ENCODE data around the gene PEAR1.

The PEAR1 gene, protein sequence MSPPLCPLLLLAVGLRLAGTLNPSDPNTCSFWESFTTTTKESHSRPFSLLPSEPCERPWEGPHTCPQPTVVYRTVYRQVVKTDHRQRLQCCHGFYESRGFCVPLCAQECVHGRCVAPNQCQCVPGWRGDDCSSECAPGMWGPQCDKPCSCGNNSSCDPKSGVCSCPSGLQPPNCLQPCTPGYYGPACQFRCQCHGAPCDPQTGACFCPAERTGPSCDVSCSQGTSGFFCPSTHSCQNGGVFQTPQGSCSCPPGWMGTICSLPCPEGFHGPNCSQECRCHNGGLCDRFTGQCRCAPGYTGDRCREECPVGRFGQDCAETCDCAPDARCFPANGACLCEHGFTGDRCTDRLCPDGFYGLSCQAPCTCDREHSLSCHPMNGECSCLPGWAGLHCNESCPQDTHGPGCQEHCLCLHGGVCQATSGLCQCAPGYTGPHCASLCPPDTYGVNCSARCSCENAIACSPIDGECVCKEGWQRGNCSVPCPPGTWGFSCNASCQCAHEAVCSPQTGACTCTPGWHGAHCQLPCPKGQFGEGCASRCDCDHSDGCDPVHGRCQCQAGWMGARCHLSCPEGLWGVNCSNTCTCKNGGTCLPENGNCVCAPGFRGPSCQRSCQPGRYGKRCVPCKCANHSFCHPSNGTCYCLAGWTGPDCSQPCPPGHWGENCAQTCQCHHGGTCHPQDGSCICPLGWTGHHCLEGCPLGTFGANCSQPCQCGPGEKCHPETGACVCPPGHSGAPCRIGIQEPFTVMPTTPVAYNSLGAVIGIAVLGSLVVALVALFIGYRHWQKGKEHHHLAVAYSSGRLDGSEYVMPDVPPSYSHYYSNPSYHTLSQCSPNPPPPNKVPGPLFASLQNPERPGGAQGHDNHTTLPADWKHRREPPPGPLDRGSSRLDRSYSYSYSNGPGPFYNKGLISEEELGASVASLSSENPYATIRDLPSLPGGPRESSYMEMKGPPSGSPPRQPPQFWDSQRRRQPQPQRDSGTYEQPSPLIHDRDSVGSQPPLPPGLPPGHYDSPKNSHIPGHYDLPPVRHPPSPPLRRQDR

DNA sequence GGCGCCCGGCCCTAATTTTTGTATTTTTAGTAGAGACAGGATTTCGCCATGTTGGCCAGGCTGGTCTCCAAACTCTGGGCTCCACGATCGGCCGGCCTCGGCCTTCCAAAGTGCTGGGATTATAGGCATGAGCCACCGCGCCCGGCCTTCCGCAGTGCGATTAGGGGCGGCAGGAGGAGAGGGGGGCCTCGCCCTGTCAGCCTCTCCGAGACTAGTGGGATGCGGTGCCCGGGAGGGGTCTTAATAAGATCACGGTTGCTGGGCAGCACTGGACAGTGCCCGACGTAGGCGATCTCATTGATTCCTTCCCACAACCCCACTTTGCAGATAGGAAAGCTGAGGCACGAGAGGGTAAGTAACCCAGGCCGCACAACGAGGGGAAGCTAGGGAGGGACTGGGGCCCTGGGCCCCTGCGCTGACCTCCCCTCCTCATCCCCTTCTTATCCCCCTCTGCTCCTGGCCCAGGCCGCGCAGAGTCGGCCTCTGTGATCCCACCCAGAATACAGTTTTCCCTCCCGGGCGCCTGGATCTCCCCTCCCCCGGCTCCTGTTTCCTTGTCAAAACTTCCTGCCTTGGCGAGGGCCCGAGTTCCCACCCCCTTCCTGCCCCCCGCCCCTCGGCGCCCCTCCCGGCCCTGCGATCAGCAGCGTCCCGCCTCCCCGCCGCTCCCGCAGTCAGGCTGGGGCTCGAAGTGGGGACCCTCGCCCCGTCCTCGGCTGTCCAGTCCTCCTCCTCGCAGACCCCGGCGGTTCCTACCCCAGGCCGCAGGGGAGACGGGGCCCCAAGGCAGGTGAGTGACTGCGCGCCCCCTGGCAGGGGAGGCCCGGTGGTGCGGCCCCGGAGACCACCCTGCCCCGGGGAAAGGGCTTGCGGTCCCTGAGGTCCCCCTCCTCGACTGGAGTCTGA lies at the start of gene PEAR1:
Gene PEAR1 (plus strand): TSS at position 671 of the 906 bp plus-strand sequence. CDS start 10,209 bp downstream, outside the sequence.
- Histone ChIP-seq H3K9me3 (ENCODE audit: control insufficient read depth, insufficient read depth, low read length) (no peaks in the 10 kb centered on the region), H3K36me3 (ENCODE audit: insufficient read depth, low read length) (no peaks in the 10 kb centered on the region), H3K4me1 (ENCODE audit: insufficient read depth, low read length) (peaks cover 23% of the 10 kb centered on the region), H3K9ac (ENCODE audit: low read depth, low read length) (peak within 1 kb of the TSS; percentile 65; the same call in 1 of the 2 replicates)

DNA sequence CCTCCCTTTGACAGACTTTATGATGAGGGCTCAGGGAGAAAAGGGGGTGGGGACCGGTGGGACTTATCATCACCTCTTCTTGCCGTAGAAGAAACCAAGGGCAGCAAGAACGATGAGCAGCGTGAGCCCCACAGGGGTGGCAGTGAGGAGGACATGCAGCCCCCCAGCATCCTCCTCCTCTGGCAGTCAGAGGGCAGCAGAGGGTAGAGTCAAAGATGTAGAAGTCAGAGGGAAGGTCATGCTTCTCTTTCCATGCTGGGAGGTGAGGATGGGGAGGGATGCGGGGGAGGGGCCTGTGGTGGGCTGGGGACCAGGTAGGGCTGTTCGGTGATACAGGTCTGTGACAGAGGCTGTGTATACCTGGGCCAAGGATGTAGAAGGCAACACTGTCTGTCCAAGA lies 49.4 kb upstream of the PEAR1 start:
- H3K36me3 ChIP-seq (ENCODE audit: insufficient read depth, low read length), result no peaks in the 10 kb centered on the region
- no peak overlapping the region for H3K9ac ChIP-seq (ENCODE audit: low read depth, low read length)
- no peaks in the 10 kb centered on the region for H3K9me3 ChIP-seq (ENCODE audit: control insufficient read depth, insufficient read depth, low read length)
- H3K4me1 ChIP-seq (ENCODE audit: insufficient read depth, low read length), result peaks cover 6% of the 10 kb centered on the region; the same call in 1 of the 2 replicates

DNA sequence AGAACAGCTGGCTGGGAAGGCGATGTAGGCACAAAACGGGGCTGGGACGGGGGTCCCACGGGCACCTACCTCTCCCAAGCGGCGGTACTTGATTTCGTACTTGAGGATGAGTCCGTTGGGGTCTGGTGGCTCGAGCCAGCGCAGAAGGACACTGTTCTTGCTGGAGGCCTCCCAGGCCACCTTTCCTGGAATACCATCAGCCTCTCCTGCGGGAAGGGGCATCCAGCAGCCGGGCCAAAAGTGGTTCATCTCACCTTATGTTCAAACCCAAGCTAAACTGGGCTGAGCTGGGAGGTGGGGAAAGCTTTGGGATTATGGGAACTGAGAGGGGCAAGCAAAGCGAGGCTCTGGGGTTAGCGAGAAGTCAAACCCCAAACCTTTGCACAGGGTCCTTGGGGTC lies 48.9 kb upstream of the PEAR1 start:
- no peaks in the 10 kb centered on the region for H3K36me3 ChIP-seq (ENCODE audit: insufficient read depth, low read length)
- peaks cover 6% of the 10 kb centered on the region; the same call in 1 of the 2 replicates for H3K4me1 ChIP-seq (ENCODE audit: insufficient read depth, low read length)
- no peaks in the 10 kb centered on the region for H3K9me3 ChIP-seq (ENCODE audit: control insufficient read depth, insufficient read depth, low read length)
- H3K9ac ChIP-seq (ENCODE audit: low read depth, low read length), result no peak overlapping the region; the same call in 1 of the 2 replicates

DNA sequence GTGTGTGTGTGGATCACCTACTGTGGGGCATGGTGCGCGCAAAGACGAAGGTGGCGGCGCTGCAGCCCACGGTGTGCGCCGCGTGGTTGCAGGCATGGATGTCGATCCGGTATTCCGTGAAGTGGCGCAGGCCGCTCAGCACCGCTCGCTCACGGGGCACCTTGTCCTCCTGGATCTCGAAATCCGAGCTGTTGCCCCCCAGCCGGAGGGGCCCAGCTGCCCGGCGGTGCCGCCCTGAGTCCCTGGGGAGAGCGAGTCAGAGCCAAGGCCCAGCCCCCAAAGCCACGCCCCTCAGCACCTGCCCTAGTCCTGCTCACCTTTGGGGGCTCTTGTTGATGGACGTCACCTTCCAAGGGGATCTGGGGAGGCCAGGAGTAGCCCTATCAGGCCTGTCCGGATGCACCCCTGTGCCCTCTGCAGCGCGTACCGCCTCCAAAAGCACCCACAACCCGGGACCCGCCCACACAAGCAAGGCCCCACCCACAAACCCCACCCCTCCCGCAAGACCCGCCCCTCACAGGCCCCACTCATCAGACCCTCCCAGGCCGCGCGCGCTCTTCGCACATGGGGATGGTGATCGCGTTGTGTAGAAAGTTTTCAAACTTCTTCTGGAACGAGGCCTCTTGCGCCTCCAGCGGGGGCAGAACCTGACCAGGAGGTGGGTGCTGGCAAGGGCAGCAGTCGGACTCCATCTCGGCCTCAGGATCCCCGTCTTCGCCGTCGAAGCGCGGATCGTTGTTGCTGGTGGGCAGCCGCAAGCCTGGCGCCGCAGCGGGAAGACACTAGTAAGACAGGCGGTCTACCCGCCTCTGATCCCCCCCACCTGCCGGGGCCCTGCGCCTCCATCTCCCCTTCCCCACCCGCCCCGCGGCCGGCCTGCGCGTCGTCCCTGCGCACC lies 48.2 kb upstream of the PEAR1 start:
- no peaks in the 10 kb centered on the region for H3K9me3 ChIP-seq (ENCODE audit: control insufficient read depth, insufficient read depth, low read length)
- no peaks in the 10 kb centered on the region for H3K36me3 ChIP-seq (ENCODE audit: insufficient read depth, low read length)
- H3K9ac ChIP-seq (ENCODE audit: low read depth, low read length), result no peak overlapping the region; the same call in 1 of the 2 replicates
- peaks cover 6% of the 10 kb centered on the region; the same call in 1 of the 2 replicates for H3K4me1 ChIP-seq (ENCODE audit: insufficient read depth, low read length)

DNA sequence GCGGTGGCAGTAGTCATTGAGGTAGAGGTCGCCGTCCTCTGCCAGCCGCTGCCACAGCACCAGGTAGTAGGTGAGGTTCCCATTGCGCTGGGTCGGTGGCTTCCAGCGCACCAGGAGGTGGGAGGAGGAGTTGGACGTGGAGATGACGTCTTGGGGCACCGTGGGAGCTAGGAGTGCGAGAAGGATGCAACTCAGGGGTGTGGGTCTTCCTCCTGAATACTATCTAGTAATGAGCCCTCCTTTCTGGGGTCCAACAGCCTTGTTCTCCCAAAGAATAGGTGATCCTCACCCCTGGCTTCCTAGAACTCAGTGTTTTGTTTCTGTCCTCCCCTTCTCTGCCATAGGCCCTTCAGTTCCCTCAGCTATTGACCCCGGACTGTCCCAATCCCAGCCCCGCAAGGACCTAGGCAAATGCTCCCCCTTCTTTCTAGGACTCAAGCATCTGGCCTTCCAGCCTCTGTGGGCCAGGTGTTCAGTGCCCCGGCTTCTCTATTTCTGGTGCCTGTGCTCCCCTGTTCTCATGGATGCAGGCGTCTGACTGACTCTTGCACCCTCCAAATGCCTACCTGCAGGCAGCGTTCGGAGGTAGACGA lies 47.5 kb upstream of the PEAR1 start:
- Histone ChIP-seq H3K9me3 (ENCODE audit: control insufficient read depth, insufficient read depth, low read length) (no peaks in the 10 kb centered on the region), H3K36me3 (ENCODE audit: insufficient read depth, low read length) (no peaks in the 10 kb centered on the region), H3K4me1 (ENCODE audit: insufficient read depth, low read length) (peaks cover 6% of the 10 kb centered on the region; the same call in 1 of the 2 replicates), H3K9ac (ENCODE audit: low read depth, low read length) (no peak overlapping the region)

DNA sequence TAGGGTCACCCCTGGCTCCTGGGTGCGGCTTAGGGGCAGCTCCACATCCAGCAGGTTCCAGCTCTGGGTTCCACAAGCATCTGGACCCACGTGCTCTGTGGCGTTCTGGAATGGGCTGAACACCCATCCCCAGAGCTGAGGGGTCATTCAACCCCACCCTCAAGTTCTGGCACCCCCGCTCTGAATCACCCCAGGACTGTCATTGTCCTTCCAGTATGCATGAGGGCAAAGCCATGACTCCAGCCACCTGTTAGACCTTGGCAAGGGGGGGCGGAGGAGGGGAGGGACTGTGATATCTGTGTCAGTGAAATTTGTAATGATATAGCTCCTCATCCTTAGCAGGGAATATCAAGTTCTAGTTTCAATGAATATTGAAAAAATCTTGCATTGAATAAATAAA lies 46.9 kb upstream of the PEAR1 start:
- Histone ChIP-seq H3K36me3 (ENCODE audit: insufficient read depth, low read length) (no peaks in the 10 kb centered on the region), H3K9me3 (ENCODE audit: control insufficient read depth, insufficient read depth, low read length) (no peaks in the 10 kb centered on the region), H3K9ac (ENCODE audit: low read depth, low read length) (no peak overlapping the region), H3K4me1 (ENCODE audit: insufficient read depth, low read length) (peaks cover 6% of the 10 kb centered on the region; the same call in 1 of the 2 replicates)

DNA sequence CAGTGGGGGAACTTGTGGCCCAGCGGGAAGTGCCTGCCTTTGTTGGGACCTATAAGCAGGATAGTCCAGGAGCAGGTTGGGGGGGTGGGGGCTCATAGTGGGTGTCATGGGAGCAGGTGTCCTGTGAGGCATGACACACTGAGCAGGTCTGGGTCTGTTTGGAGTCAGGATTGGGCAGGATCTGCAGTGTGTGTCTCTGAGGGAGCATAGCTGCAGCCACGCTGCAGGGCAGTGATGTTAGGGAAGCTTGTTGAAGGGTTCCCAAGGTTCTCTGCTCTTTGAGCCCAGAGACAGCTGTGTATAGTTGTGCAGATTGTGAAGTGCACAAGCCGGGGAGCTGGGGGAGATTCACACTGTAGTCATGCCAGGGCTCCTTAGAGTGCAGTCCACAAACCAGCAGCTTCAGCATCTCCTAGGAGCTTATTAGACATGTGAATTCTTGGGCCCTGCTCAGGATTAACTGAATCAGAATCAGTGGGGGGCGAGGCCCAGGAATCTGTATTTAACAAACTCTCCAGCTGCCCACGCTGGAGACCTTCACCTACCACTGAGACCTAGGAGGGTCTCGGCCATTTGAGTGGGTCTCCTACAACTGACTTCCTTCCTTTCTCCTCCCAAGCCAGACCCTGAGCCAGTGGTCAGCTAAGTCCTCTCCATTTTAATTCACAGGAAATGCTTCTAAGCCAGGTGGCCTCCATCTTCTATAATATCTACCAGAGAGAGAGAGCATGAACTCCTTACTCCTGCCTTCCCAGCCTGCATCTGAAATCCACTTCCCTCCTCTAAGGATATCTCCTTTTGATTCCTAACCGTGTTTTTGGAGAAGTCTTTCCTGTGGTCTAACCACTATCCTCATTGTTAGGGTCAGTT lies 45.7 kb upstream of the PEAR1 start:
- Histone ChIP-seq H3K4me1 (ENCODE audit: insufficient read depth, low read length) (peaks cover 6% of the 10 kb centered on the region; the same call in 1 of the 2 replicates), H3K9ac (ENCODE audit: low read depth, low read length) (peak overlapping the region; percentile 26; the same call in 1 of the 2 replicates), H3K36me3 (ENCODE audit: insufficient read depth, low read length) (no peaks in the 10 kb centered on the region), H3K9me3 (ENCODE audit: control insufficient read depth, insufficient read depth, low read length) (no peaks in the 10 kb centered on the region)

DNA sequence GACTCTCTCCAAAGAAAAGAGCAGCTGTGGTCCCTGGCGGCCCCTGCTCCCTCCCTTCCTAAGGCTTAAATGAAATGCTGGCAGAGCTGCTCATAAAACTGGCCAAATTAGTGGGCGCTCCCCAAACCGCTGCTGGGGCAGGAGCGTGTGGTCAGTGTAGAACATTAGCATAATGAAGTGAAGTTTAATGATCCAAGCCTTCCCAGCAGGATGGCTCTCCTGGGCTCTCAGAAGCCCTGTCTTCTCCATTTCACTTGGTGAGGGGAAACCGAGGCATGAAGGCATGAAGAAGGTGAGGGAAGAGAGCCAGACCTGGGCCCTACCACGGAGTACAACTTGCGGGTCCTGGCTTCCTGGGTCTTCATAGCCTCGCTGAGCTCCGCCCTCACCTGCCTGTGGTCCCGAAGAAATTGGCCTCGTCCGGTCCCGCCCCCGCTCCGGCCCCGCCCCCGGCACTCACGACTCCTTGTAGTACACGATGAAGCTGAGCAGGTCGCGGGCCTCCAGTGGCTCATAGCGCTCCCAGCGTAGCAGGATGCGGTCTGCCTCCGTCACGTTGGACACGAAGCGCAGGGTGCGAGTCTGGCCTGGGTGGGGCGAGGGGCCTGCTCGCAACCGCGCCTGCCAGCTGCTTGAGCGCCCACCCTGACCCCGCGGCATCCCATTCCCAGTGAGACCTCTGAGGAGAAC lies 44.9 kb upstream of the PEAR1 start:
- Histone ChIP-seq H3K4me1 (ENCODE audit: insufficient read depth, low read length) (peaks cover 6% of the 10 kb centered on the region; the same call in 1 of the 2 replicates), H3K9me3 (ENCODE audit: control insufficient read depth, insufficient read depth, low read length) (no peaks in the 10 kb centered on the region), H3K9ac (ENCODE audit: low read depth, low read length) (peak overlapping the region; percentile 26; the same call in 1 of the 2 replicates), H3K36me3 (ENCODE audit: insufficient read depth, low read length) (no peaks in the 10 kb centered on the region)

DNA sequence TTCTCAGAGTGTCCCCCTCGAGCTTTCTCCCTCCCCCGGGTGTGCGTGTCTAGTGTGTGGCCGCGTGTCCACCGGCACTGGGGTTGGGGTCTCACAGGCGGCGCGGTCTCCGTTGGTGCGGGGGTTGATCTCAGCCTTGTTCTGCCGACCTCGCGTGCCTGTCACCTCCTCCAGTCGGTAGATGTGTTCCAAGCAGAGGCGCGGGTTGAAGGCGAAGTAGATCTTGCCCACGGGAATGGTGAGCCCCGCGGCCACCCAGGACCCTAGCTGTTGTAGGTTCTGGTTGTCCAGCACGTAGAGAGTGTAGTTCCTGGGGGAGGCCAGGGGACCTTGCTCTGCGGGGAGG lies 44.4 kb upstream of the PEAR1 start:
- Histone ChIP-seq H3K9ac (ENCODE audit: low read depth, low read length) (peak overlapping the region; percentile 26; the same call in 1 of the 2 replicates), H3K4me1 (ENCODE audit: insufficient read depth, low read length) (peaks cover 6% of the 10 kb centered on the region; the same call in 1 of the 2 replicates), H3K9me3 (ENCODE audit: control insufficient read depth, insufficient read depth, low read length) (no peaks in the 10 kb centered on the region), H3K36me3 (ENCODE audit: insufficient read depth, low read length) (no peaks in the 10 kb centered on the region)

DNA sequence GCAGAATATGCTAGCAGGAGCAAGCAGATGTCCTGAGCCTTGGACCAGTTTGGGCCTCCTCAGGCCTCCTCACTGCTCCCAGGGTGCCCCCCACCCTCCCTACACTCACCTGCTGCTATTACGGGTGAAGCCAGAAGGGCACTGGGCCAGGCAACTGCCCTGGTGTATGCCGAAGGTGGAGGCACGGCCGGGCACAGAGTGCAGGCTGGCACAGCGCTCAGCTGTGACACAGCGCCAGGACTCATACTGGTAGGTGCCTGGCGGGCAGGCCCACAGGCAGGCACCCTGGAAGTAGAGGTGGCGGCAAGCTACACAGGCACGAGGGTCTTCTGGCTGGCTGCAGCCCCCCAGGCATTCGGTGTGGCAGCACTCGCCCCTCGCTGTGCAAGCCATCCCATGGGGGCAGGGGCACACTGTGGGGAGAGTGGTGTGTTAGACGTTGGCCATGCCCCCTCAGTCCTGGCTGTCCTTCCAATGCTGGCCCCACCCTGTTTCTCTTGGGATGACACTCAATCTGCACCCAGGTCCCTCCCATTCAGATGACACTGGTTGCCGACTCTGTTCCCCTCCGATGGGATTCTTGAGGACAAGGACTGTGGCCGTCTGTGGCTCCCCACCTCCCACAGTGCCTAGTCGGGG lies 41.6 kb upstream of the PEAR1 start:
- Histone ChIP-seq H3K36me3 (ENCODE audit: insufficient read depth, low read length) (no peaks in the 10 kb centered on the region), H3K4me1 (ENCODE audit: insufficient read depth, low read length) (peaks cover 3% of the 10 kb centered on the region; the same call in 1 of the 2 replicates), H3K9me3 (ENCODE audit: control insufficient read depth, insufficient read depth, low read length) (no peaks in the 10 kb centered on the region), H3K9ac (ENCODE audit: low read depth, low read length) (no peak overlapping the region)

DNA sequence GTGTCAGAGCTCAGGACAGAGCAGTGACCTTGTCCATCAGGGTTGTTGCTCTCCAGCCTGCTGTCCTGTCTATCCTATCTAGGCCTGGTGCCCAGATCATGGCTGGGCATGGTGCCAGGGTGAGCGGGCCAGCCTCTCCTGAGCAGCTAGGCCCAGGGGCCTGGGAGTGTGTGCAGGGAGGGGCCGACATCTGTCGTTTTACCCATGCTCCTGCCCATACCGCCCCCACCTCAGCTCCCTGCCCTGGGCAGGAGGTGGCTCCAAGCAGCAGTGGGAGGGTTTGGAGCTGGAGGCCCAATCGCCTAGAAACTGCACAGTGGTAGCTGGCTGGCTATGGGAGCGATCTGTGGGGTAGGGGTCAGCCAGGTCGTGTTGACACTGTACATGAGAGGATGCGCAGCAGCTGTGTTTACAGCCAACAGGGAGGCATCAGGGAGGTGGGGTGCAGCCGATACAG lies 41.1 kb upstream of the PEAR1 start:
- Histone ChIP-seq H3K4me1 (ENCODE audit: insufficient read depth, low read length) (peaks cover 3% of the 10 kb centered on the region; the same call in 1 of the 2 replicates), H3K36me3 (ENCODE audit: insufficient read depth, low read length) (no peaks in the 10 kb centered on the region), H3K9me3 (ENCODE audit: control insufficient read depth, insufficient read depth, low read length) (no peaks in the 10 kb centered on the region)

More for the DNA sequence above, 41.1 kb upstream of the PEAR1 start:
- no peak overlapping the region for H3K9ac ChIP-seq (ENCODE audit: low read depth, low read length)
